ENCODE data around the gene RHNO1.
"Not testable (repeated sequence)": the region's sequence is repeated elsewhere in the genome, so short reads cannot be mapped to it uniquely, and the experiment has no call there.

The RHNO1 gene

GRCh38 chr12:2858334-2858733, 18.7 kb upstream of the RHNO1 start:
- no peak for DNase-seq (ENCODE audit: low read depth in 2 of 2, low spot score in 1 of 2)

GRCh38 chr12:2858944-2859421, 18.0 kb upstream of the RHNO1 start:
- DNase-seq (ENCODE audit: low read depth in 2 of 2, low spot score in 1 of 2): no peak

- no peak for DNase-seq (ENCODE audit: low read depth in 2 of 2, low spot score in 1 of 2)
Measured at GRCh38 chr12:2860170-2860569, 16.9 kb upstream of the RHNO1 start.

GRCh38 chr12:2862876-2863275, 14.1 kb upstream of the RHNO1 start:
- DNase-seq (ENCODE audit: low read depth in 2 of 2, low spot score in 1 of 2): no peak

- DNase-seq (ENCODE audit: low read depth in 2 of 2, low spot score in 1 of 2): not testable (repeated sequence)
Measured at GRCh38 chr12:2863402-2863801, 13.6 kb upstream of the RHNO1 start.

GRCh38 chr12:2864198-2864597, 12.8 kb upstream of the RHNO1 start:
- no peak for DNase-seq (ENCODE audit: low read depth in 2 of 2, low spot score in 1 of 2)

- not testable (repeated sequence) for DNase-seq (ENCODE audit: low read depth in 2 of 2, low spot score in 1 of 2)
Measured at GRCh38 chr12:2868986-2869632, 7.9 kb upstream of the RHNO1 start.

GRCh38 chr12:2876431-2877046, 484 bp upstream of the RHNO1 start:
- DNase-seq (ENCODE audit: low read depth in 2 of 2, low spot score in 1 of 2): no peak

GRCh38 chr12:2877953-2878732, 1.1 kb downstream of the RHNO1 start:
- DNase-seq (ENCODE audit: low read depth in 2 of 2, low spot score in 1 of 2): no peak

- DNase-seq (ENCODE audit: low read depth in 2 of 2, low spot score in 1 of 2): no peak
Measured at GRCh38 chr12:2879853-2880252, 2.8 kb downstream of the RHNO1 start.

GRCh38 chr12:2884810-2885209, 7.8 kb downstream of the RHNO1 start:
- no peak for DNase-seq (ENCODE audit: low read depth in 2 of 2, low spot score in 1 of 2)

GRCh38 chr12:2886768-2887450, 9.9 kb downstream of the RHNO1 start:
- DNase-seq (ENCODE audit: low read depth in 2 of 2, low spot score in 1 of 2): no peak

GRCh38 chr12:2890001-2890387, 13.0 kb downstream of the RHNO1 start:
- DNase-seq (ENCODE audit: low read depth in 2 of 2, low spot score in 1 of 2): no peak

GRCh38 chr12:2890388-2891239, 13.6 kb downstream of the RHNO1 start, which contains the start of gene TULP3:
Gene TULP3 (plus strand): TSS chr12:2890891. CDS start chr12:2890948, 57 bp downstream.
- peak; percentile 96 to 97 for DNase-seq (ENCODE audit: low read depth in 2 of 2, low spot score in 1 of 2)

GRCh38 chr12:2891240-2892053, 14.4 kb downstream of the RHNO1 start:
- no peak for DNase-seq (ENCODE audit: low read depth in 2 of 2, low spot score in 1 of 2)

- DNase-seq (ENCODE audit: low read depth in 2 of 2, low spot score in 1 of 2): no peak
Measured at GRCh38 chr12:2892246-2892645, 15.2 kb downstream of the RHNO1 start.

- DNase-seq (ENCODE audit: low read depth in 2 of 2, low spot score in 1 of 2): no peak
Measured at GRCh38 chr12:2893007-2893406, 16.0 kb downstream of the RHNO1 start.

- no peak for DNase-seq (ENCODE audit: low read depth in 2 of 2, low spot score in 1 of 2)
Measured at GRCh38 chr12:2895051-2895451, 18.0 kb downstream of the RHNO1 start.

- DNase-seq (ENCODE audit: low read depth in 2 of 2, low spot score in 1 of 2): no peak
Measured at GRCh38 chr12:2895511-2895910, 18.5 kb downstream of the RHNO1 start.

GRCh38 chr12:2897418-2897817, 20.4 kb downstream of the RHNO1 start:
- no peak for DNase-seq (ENCODE audit: low read depth in 2 of 2, low spot score in 1 of 2)
